Adrenal gland (tissue), 5 donors: ENCODE measurements around the gene VPS18.

Source experiments
- POLR2A ChIP-seq, 2 donors: fragments of 450-650 bp; IDR thresholded peaks; one replicate each; pipeline ENCODE4 v1.6.1; 2017; ENCODE audit warnings: antibody characterized with exemption in 2 of 2, mild to moderate bottlenecking in 2 of 2, moderate library complexity in 1 of 2
- TF ChIP-seq, protein P1 (sequence below), 6 experiments: fragments of 450-650 bp in 4 of 6; fragments of 200-600 bp in 2 of 6; sonication (generic) in 1 of 6; IDR thresholded peaks; 1 replicate in 5 of 6; 2 replicates in 1 of 6; pipeline versions ENCODE4 v1.5.1 to v1.8.0; 2016 to 2021; ENCODE audit warnings: antibody characterized with exemption in 6 of 6, mild to moderate bottlenecking in 2 of 6, moderate library complexity in 1 of 6
- donor health status: DM: no; HTN: no; CAD: no.

DNA sequence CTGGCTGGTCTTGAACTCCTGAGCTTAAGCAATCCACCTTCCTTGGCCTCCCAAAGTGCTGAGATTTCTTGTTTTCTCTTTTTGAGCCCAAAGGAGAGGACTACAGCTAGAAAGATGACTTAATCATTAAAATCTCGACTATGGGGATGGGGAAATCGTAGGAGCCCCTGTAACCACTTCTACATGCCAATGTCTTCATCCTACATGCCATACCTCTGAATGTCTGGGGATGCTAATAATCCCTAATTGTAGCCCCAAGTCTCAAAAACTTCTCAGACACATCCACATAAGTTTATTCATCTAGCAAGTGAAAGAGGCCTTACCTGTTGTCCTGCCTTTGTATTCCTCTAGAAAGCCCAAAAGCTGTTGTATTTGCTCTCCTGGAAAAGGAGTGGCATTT, 16.6 kb upstream of the VPS18 start:
- TF ChIP-seq, protein P1, sequence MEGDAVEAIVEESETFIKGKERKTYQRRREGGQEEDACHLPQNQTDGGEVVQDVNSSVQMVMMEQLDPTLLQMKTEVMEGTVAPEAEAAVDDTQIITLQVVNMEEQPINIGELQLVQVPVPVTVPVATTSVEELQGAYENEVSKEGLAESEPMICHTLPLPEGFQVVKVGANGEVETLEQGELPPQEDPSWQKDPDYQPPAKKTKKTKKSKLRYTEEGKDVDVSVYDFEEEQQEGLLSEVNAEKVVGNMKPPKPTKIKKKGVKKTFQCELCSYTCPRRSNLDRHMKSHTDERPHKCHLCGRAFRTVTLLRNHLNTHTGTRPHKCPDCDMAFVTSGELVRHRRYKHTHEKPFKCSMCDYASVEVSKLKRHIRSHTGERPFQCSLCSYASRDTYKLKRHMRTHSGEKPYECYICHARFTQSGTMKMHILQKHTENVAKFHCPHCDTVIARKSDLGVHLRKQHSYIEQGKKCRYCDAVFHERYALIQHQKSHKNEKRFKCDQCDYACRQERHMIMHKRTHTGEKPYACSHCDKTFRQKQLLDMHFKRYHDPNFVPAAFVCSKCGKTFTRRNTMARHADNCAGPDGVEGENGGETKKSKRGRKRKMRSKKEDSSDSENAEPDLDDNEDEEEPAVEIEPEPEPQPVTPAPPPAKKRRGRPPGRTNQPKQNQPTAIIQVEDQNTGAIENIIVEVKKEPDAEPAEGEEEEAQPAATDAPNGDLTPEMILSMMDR (IDR thresholded peaks at IDR 0.05) = no peak
- no peak for TF ChIP-seq POLR2A (IDR thresholded peaks at IDR 0.05)
